NB4 (cell line): ENCODE data around the gene ANKAR.

Experiments used
- CTCF ChIP-seq: IDR thresholded peaks from one replicate; pipeline ENCODE4 v1.5.1; 2012; ENCODE audit warnings: low read depth, low read length
- MAX ChIP-seq: IDR thresholded peaks from 2 replicates; pipeline ENCODE4 v1.6.1; 2011; ENCODE audit warnings: low read depth, low read length
- POLR2A ChIP-seq: IDR thresholded peaks from 2 replicates; pipeline ENCODE4 v1.6.1; 2011; ENCODE audit warnings: mild to moderate bottlenecking; ENCODE audit not compliant: insufficient read length; ENCODE audit errors: extremely low read depth

- TF ChIP-seq POLR2A (no peak), CTCF (peak; percentile 58), MAX (no peak)
Measured at GRCh38 chr2:189674374-189675112, at the start of gene ANKAR.
